HepG2 (cell line): ENCODE measurements around the gene TLR6. TPM values are rescaled to one million over a fixed set of nuclear protein-coding genes. Genes with fewer than 3 reads are reported as not detected.

Experiments used
- ATAC-seq: fragments of 200-7000 bp; cut with Tn5 transposase; 3 replicates; pipeline ENCODE4 v1.9.1; 2020; ENCODE audit warnings: mild to moderate bottlenecking, moderate library complexity
- BruUV-seq: library from RNA; stranded (reverse); fragments of 400-500 nt; replicated peaks from 2 replicates; lab custom pipeline; 2021; lab: Mats Ljungman, UMichigan
- CTCF ChIA-PET: fragments of 300-600 bp; formaldehyde crosslinking; extraction: SDS; loops from one replicate; lab custom pipeline; 2021; ENCODE audit warnings: low total read pairs, inconsistent platforms, low intra/inter-chr PET ratio; lab: Yijun Ruan, JAX
- POLR2A ChIA-PET: fragments of 350-600 bp; sonication (Branson Sonifier 250); formaldehyde crosslinking; loops from one replicate; lab custom pipeline; 2020; ENCODE audit warnings: antibody characterized with exemption, inconsistent platforms; lab: Yijun Ruan, JAX
- DNase-seq: peaks from one replicate; pipeline ENCODE4 v3.0.0-alpha.2; 2015; ENCODE audit warnings: low spot score
- FAIRE-seq: peaks from 3 replicates; lab custom pipeline; 2011; peaks lifted over from hg19 to GRCh38; lab: Jason Lieb, UNC
- H2AFZ ChIP-seq: one replicate; pipeline ENCODE4 v1.6.1; 2011; ENCODE audit warnings: low read length, inconsistent platforms
- H3K27ac ChIP-seq: fragments of 300-600 bp; 3 replicates; pipeline ENCODE4 v1.8.0; 2011; ENCODE audit warnings: mixed run types, mild to moderate bottlenecking, mixed read lengths, low read length, inconsistent platforms; ENCODE audit not compliant: insufficient read depth; ENCODE audit errors: extremely low read length
- H3K27me3 ChIP-seq, 2 experiments: fragments of 200-600 bp in 1 of 2; 2 replicates in 1 of 2; 3 replicates in 1 of 2; pipeline versions ENCODE4 v1.6.0 to v1.8.0; 2011; ENCODE audit warnings: low read length in 2 of 2, mild to moderate bottlenecking in 2 of 2, moderate library complexity in 2 of 2, inconsistent platforms in 1 of 2; ENCODE audit not compliant: insufficient read depth in 2 of 2, control insufficient read depth in 1 of 2
- H3K36me3 ChIP-seq, 2 experiments: fragments of 200-600 bp in 1 of 2; replicated peaks in 1 of 2; 2 replicates in 1 of 2; 3 replicates in 1 of 2; pipeline versions ENCODE4 v1.5.1 to v1.8.0; 2011; ENCODE audit warnings: low read length in 2 of 2, inconsistent platforms in 1 of 2; ENCODE audit not compliant: insufficient read depth in 2 of 2, control insufficient read depth in 1 of 2
- H3K4me1 ChIP-seq: 2 replicates; pipeline ENCODE4 v1.5.1; 2012; ENCODE audit warnings: low read length, inconsistent platforms; ENCODE audit not compliant: insufficient read depth
- H3K4me2 ChIP-seq: 2 replicates; pipeline ENCODE4 v1.6.0; 2011; ENCODE audit warnings: low read depth, low read length, inconsistent platforms
- H3K4me3 ChIP-seq, 3 experiments: fragments of 200-600 bp in 1 of 3; sonication (generic), shearing (Covaris generic) in 1 of 3; replicated peaks in 1 of 3; 2 replicates each; pipeline ENCODE4 v1.5.1; 2011 to 2016; ENCODE audit warnings: low read length in 3 of 3, inconsistent platforms in 2 of 3, low read depth in 2 of 3, mild to moderate bottlenecking in 2 of 3, control low read depth in 1 of 3, mixed read lengths in 1 of 3; ENCODE audit not compliant: insufficient read depth in 1 of 3
- H3K79me2 ChIP-seq: one replicate; pipeline ENCODE4 v1.6.1; 2011; ENCODE audit warnings: low read length, inconsistent platforms; ENCODE audit not compliant: insufficient read depth
- H3K9ac ChIP-seq: 2 replicates; pipeline ENCODE4 v1.6.0; 2011; ENCODE audit warnings: mild to moderate bottlenecking, low read depth, low read length, inconsistent platforms; ENCODE audit not compliant: insufficient read depth
- H3K9me3 ChIP-seq: 2 replicates; pipeline ENCODE4 v1.5.1; 2012; ENCODE audit warnings: mild to moderate bottlenecking, low read length
- H4K20me1 ChIP-seq: 2 replicates; pipeline ENCODE4 v1.6.0; 2011; ENCODE audit warnings: inconsistent platforms, mild to moderate bottlenecking, low read length, moderate library complexity; ENCODE audit not compliant: insufficient read depth
- CSRNP1 ChIP-seq: sonication (generic); formaldehyde crosslinking; IDR thresholded peaks from 2 replicates; pipeline ENCODE4 v1.8.1; 2023; ENCODE audit warnings: mild to moderate bottlenecking, missing genetic modification reagents
- ELK4 ChIP-seq: sonication (generic); formaldehyde crosslinking; IDR thresholded peaks from 2 replicates; pipeline ENCODE4 v1.9.0; 2021; ENCODE audit warnings: missing genetic modification reagents, borderline replicate concordance
- FOXO1 ChIP-seq: sonication (generic); formaldehyde crosslinking; IDR thresholded peaks from 2 replicates; pipeline ENCODE4 v1.4.0; 2020; ENCODE audit warnings: missing genetic modification reagents
- MED8 ChIP-seq: sonication (generic); formaldehyde crosslinking; IDR thresholded peaks from 2 replicates; pipeline ENCODE4 v1.8.1; 2023; ENCODE audit warnings: mild to moderate bottlenecking, missing genetic modification reagents; ENCODE audit not compliant: insufficient replicate concordance
- SNAPC5 ChIP-seq: sonication (generic); formaldehyde crosslinking; IDR thresholded peaks from 2 replicates; pipeline ENCODE4 v1.8.1; 2023; ENCODE audit warnings: mild to moderate bottlenecking, missing genetic modification reagents, borderline replicate concordance
- TRAFD1 ChIP-seq: sonication (generic); formaldehyde crosslinking; IDR thresholded peaks from 2 replicates; pipeline ENCODE4 v1.5.1; 2020; ENCODE audit warnings: missing genetic modification reagents, mild to moderate bottlenecking, borderline replicate concordance
- TSC22D2 ChIP-seq: sonication (generic); formaldehyde crosslinking; IDR thresholded peaks from 2 replicates; pipeline ENCODE4 v1.5.1; 2020; ENCODE audit warnings: missing genetic modification reagents, mild to moderate bottlenecking, borderline replicate concordance
- ZBTB3 ChIP-seq: sonication (generic); formaldehyde crosslinking; IDR thresholded peaks from 2 replicates; pipeline ENCODE4 v1.4.0; 2020; ENCODE audit warnings: low read depth, mild to moderate bottlenecking, moderate library complexity, missing genetic modification reagents, borderline replicate concordance
- ZBTB46 ChIP-seq: sonication (generic); formaldehyde crosslinking; IDR thresholded peaks from 2 replicates; pipeline ENCODE4 v1.4.0; 2020; ENCODE audit warnings: mild to moderate bottlenecking, missing genetic modification reagents, borderline replicate concordance
- ZNF207 ChIP-seq: fragments of 450-650 bp; IDR thresholded peaks from 2 replicates; pipeline ENCODE4 v1.6.1; 2016; ENCODE audit warnings: antibody characterized with exemption, borderline replicate concordance
- ZNF276 ChIP-seq: sonication (generic); formaldehyde crosslinking; IDR thresholded peaks from 2 replicates; pipeline ENCODE4 v1.4.0; 2020; ENCODE audit warnings: mild to moderate bottlenecking, low read depth, missing genetic modification reagents
- ZNF607 ChIP-seq: sonication (generic); formaldehyde crosslinking; IDR thresholded peaks from 2 replicates; pipeline ENCODE4 v1.5.1; 2020; ENCODE audit warnings: missing genetic modification reagents, mild to moderate bottlenecking, borderline replicate concordance
- ZNF674 ChIP-seq: sonication (generic); formaldehyde crosslinking; IDR thresholded peaks from 2 replicates; pipeline ENCODE4 v1.5.0; 2020; ENCODE audit warnings: low read depth, mild to moderate bottlenecking, missing genetic modification reagents
- WGBS: methylation state at CpG from one replicate; pipeline ENCODE4 v1.1.6; 2017; ENCODE audit warnings: low lambda C conversion rate; 5-methylcytosine and 5-hydroxymethylcytosine counted together
- in situ Hi-C: cut with HindIII; loops from 2 replicates; pipeline ENCODE4 v1.10.0; 2017; ENCODE audit warnings: low pct_unique_long_range_greater_than_20kb; ENCODE audit not compliant: extremely low pct_ligation_motif_present
- intact Hi-C: fragments of 100-400 bp; cut with micrococcal nuclease; formaldehyde crosslinking; loops from one replicate; pipeline ENCODE4 v1.10.0; 2022; ENCODE audit not compliant: unreplicated experiment
- polyA plus RNA-seq, 8 experiments: library from polyadenylated mRNA; depleted of rRNA in 3 of 8; stranded (reverse) in 7 of 8; unstranded in 1 of 8; fragments of >200 nt; fragmentation: Illumina TruSeq in 4 of 8; extraction: Trizol in 4 of 8; gene quantifications; 2 replicates each; pipeline versions ENCODE4 v1.2.1 to v1.2.3, GENCODE V29; 2011 to 2016; ENCODE audit warnings: low read depth in 4 of 8, missing spikeins in 1 of 8, mixed read lengths in 1 of 8; ENCODE audit not compliant: insufficient read depth in 1 of 8
- total RNA-seq, 5 experiments: library from RNA; depleted of rRNA; stranded (reverse); fragments of >200 nt; fragmentation: Illumina TruSeq; extraction: Trizol; gene quantifications; 2 replicates each; pipeline ENCODE4 v1.2.3, GENCODE V29; 2016; ENCODE audit warnings: low read depth in 1 of 5

Gene TLR6
- total and polyA plus RNA-seq, 2 of the 13 experiments (the other 11 are each of a cell fraction or from before 2014, with no cell fraction given) = 0.33 to 0.71 TPM

- Histone ChIP-seq H3K27ac (no peak overlapping the region), H3K4me2 (no peak overlapping the region), H3K4me1 (no peaks in the 10 kb centered on the region), H3K79me2 (no peaks in the 10 kb centered on the region), H3K36me3 (no peaks in the 10 kb centered on the region), H3K9ac (no peak overlapping the region), H3K4me3 (no peak overlapping the region), H3K27me3 (peaks cover 0 to 7% of the 10 kb centered on the region in 2 experiments; a peak in 2 of 5 replicates), H3K9me3 (no peaks in the 10 kb centered on the region), H2AFZ (no peak overlapping the region), H4K20me1 (no peaks in the 10 kb centered on the region)
- POLR2A ChIA-PET = no interaction called here
- no peak for FAIRE-seq
- no peak for ATAC-seq
- TF ChIP-seq ZBTB46 (CRISPR knock-in tag) (no peak), ZNF674 (CRISPR knock-in tag) (no peak), ZBTB3 (CRISPR knock-in tag) (no peak), MED8 (CRISPR knock-in tag) (no peak), TRAFD1 (CRISPR knock-in tag) (no peak), SNAPC5 (CRISPR knock-in tag) (no peak), CSRNP1 (CRISPR knock-in tag) (no peak), ZNF207 (no peak), ZNF276 (CRISPR knock-in tag) (no peak), FOXO1 (CRISPR knock-in tag) (no peak), ELK4 (CRISPR knock-in tag) (no peak), ZNF607 (CRISPR knock-in tag) (no peak), TSC22D2 (CRISPR knock-in tag) (no peak)
- WGBS = 39% methylated on average over 2 of the region's 2 CpGs
- in situ Hi-C loops (no loop called here), intact Hi-C loops (no loop called here)
- DNase-seq = no peak
- CTCF ChIA-PET = no interaction called here
- no TSS peak for BruUV-seq
Measured at GRCh38 chr4:38837849-38838248, 18.8 kb downstream of the TLR6 start.
